Trophoblast cell (in vitro differentiated cells and primary cell): ENCODE measurements around the gene PHF21A.

ENCODE experiments used
- DNase-seq, 2 donors: peaks; one replicate each; pipeline ENCODE4 v3.0.0-alpha.2; 2016
- H2AFZ ChIP-seq: 2 replicates; pipeline ENCODE4 v1.6.1; 2013; ENCODE audit warnings: low read length, moderate library complexity, mild to moderate bottlenecking; ENCODE audit not compliant: insufficient read depth, poor library complexity
- H2AK5ac ChIP-seq: 2 replicates; pipeline ENCODE4 v1.6.1; 2013; ENCODE audit warnings: mild to moderate bottlenecking, low read length
- H2BK120ac ChIP-seq: 2 replicates; pipeline ENCODE4 v1.6.1; 2013; ENCODE audit warnings: low read length, mild to moderate bottlenecking, moderate library complexity; ENCODE audit not compliant: insufficient read depth, poor library complexity
- H2BK12ac ChIP-seq: 2 replicates; pipeline ENCODE4 v1.6.1; 2013; ENCODE audit warnings: mild to moderate bottlenecking, low read length, moderate library complexity
- H2BK5ac ChIP-seq: 2 replicates; pipeline ENCODE4 v1.6.1; 2013; ENCODE audit warnings: low read length, low read depth, moderate library complexity, mild to moderate bottlenecking; ENCODE audit not compliant: poor library complexity
- H3K14ac ChIP-seq: 2 replicates; pipeline ENCODE4 v1.6.1; 2013; ENCODE audit warnings: mild to moderate bottlenecking, low read length
- H3K18ac ChIP-seq: 2 replicates; pipeline ENCODE4 v1.6.1; 2013; ENCODE audit warnings: mild to moderate bottlenecking, low read length
- H3K23ac ChIP-seq: 2 replicates; pipeline ENCODE4 v1.6.1; 2013; ENCODE audit warnings: low read length
- H3K27ac ChIP-seq: 2 replicates; pipeline ENCODE4 v1.5.1; 2013; ENCODE audit warnings: low read depth, mild to moderate bottlenecking, inconsistent platforms, low read length, moderate library complexity
- H3K27me3 ChIP-seq: 2 replicates; pipeline ENCODE4 v1.6.1; 2013; ENCODE audit warnings: inconsistent platforms, mild to moderate bottlenecking, low read length, moderate library complexity; ENCODE audit not compliant: insufficient read depth
- H3K36me3 ChIP-seq, 2 experiments: 1 replicate in 1 of 2; 2 replicates in 1 of 2; pipeline ENCODE4 v1.6.1; 2013; ENCODE audit warnings: low read length in 2 of 2, mild to moderate bottlenecking in 2 of 2, moderate library complexity in 1 of 2; ENCODE audit not compliant: insufficient read depth in 2 of 2, control insufficient read depth in 1 of 2
- H3K4ac ChIP-seq: 2 replicates; pipeline ENCODE4 v1.6.1; 2013; ENCODE audit warnings: low read depth, mild to moderate bottlenecking, low read length, moderate library complexity
- H3K4me1 ChIP-seq, 2 experiments: 1 replicate in 1 of 2; 2 replicates in 1 of 2; pipeline ENCODE4 v1.6.1; 2013; ENCODE audit warnings: low read length in 2 of 2, mild to moderate bottlenecking in 2 of 2, moderate library complexity in 1 of 2; ENCODE audit not compliant: insufficient read depth in 2 of 2, control insufficient read depth in 1 of 2
- H3K4me2 ChIP-seq: 2 replicates; pipeline ENCODE4 v1.6.1; 2013; ENCODE audit warnings: inconsistent platforms, mild to moderate bottlenecking, low read length, moderate library complexity
- H3K4me3 ChIP-seq: 2 replicates; pipeline ENCODE4 v1.5.1; 2013; ENCODE audit warnings: mild to moderate bottlenecking, low read depth, low read length, inconsistent platforms
- H3K79me1 ChIP-seq: one replicate; pipeline ENCODE4 v1.6.1; 2013; ENCODE audit warnings: low read length
- H3K79me2 ChIP-seq: 2 replicates; pipeline ENCODE4 v1.6.1; 2013; ENCODE audit warnings: low read length, mild to moderate bottlenecking; ENCODE audit not compliant: control insufficient read depth, insufficient read depth, poor library complexity
- H3K9ac ChIP-seq: 2 replicates; pipeline ENCODE4 v1.6.1; 2013; ENCODE audit warnings: mild to moderate bottlenecking, low read length
- H3K9me3 ChIP-seq: 2 replicates; pipeline ENCODE4 v1.6.1; 2013; ENCODE audit warnings: low read depth, mild to moderate bottlenecking, control low read depth, inconsistent platforms, low read length; ENCODE audit not compliant: insufficient read depth
- H4K12ac ChIP-seq: 2 replicates; pipeline ENCODE4 v1.6.1; 2013; ENCODE audit warnings: low read depth, mild to moderate bottlenecking, low read length, moderate library complexity
- H4K8ac ChIP-seq: 2 replicates; pipeline ENCODE4 v1.6.1; 2013; ENCODE audit warnings: low read depth, mild to moderate bottlenecking, low read length, moderate library complexity
- H4K91ac ChIP-seq: one replicate; pipeline ENCODE4 v1.6.1; 2013; ENCODE audit warnings: low read depth, mild to moderate bottlenecking, low read length, moderate library complexity
- WGBS: extraction: QIAGEN DNeasy Blood & Tissue Kit; methylation state at CpG from one replicate; pipeline ENCODE4 v1.1.7; 2013; ENCODE audit warnings: missing lambda C conversion rate; ENCODE audit not compliant: insufficient read length, insufficient coverage; ENCODE audit errors: extremely low coverage; 5-methylcytosine and 5-hydroxymethylcytosine counted together

Gene PHF21A

GRCh38 chr11:46129133-46129532, 7.9 kb upstream of the PHF21A start:
- no peak overlapping the region for H3K9ac ChIP-seq
- no peaks in the 10 kb centered on the region for H3K79me2 ChIP-seq
- DNase-seq: no peak
- no peak overlapping the region for H3K4ac ChIP-seq
- H3K9me3 ChIP-seq: no peaks in the 10 kb centered on the region
- H4K12ac ChIP-seq: no peak overlapping the region
- H3K14ac ChIP-seq: no peak overlapping the region
- H3K36me3 ChIP-seq: no peaks in the 10 kb centered on the region
- H2AFZ ChIP-seq: no peak overlapping the region
- H3K23ac ChIP-seq: no peak overlapping the region
- H3K18ac ChIP-seq: no peak overlapping the region
- H2BK5ac ChIP-seq: no peak overlapping the region
- H2BK120ac ChIP-seq: no peak overlapping the region
- no peaks in the 10 kb centered on the region for H3K4me1 ChIP-seq
- no peak overlapping the region for H2AK5ac ChIP-seq
- no peaks in the 10 kb centered on the region for H3K27me3 ChIP-seq
- no peaks in the 10 kb centered on the region for H3K79me1 ChIP-seq
- H3K4me2 ChIP-seq: no peak overlapping the region
- no peak overlapping the region for H3K27ac ChIP-seq
- no peak overlapping the region for H2BK12ac ChIP-seq
- no peak overlapping the region for H4K91ac ChIP-seq
- WGBS: no CpG with 5 or more reads among the region's 2 CpGs
- no peak overlapping the region for H4K8ac ChIP-seq
- H3K4me3 ChIP-seq: no peak overlapping the region

GRCh38 chr11:46127150-46127638, 5.9 kb upstream of the PHF21A start:
- no peaks in the 10 kb centered on the region for H3K36me3 ChIP-seq
- no peak overlapping the region for H3K27ac ChIP-seq
- no peak overlapping the region for H3K4me2 ChIP-seq
- H3K14ac ChIP-seq: no peak overlapping the region
- no peak overlapping the region for H2BK5ac ChIP-seq
- H3K79me2 ChIP-seq: no peaks in the 10 kb centered on the region
- WGBS: no CpG with 5 or more reads among the region's 5 CpGs
- H3K27me3 ChIP-seq: no peaks in the 10 kb centered on the region
- no peaks in the 10 kb centered on the region for H3K9me3 ChIP-seq
- no peak overlapping the region for H2BK120ac ChIP-seq
- H2AK5ac ChIP-seq: no peak overlapping the region
- H3K4me3 ChIP-seq: no peak overlapping the region
- no peak overlapping the region for H2AFZ ChIP-seq
- no peak overlapping the region for H3K4ac ChIP-seq
- no peak overlapping the region for H4K8ac ChIP-seq
- H3K18ac ChIP-seq: no peak overlapping the region
- no peak overlapping the region for H2BK12ac ChIP-seq
- H4K91ac ChIP-seq: no peak overlapping the region
- H3K9ac ChIP-seq: no peak overlapping the region
- H3K23ac ChIP-seq: no peak overlapping the region
- DNase-seq: peak; percentile 6 to 35
- H3K79me1 ChIP-seq: no peaks in the 10 kb centered on the region
- no peaks in the 10 kb centered on the region for H3K4me1 ChIP-seq
- no peak overlapping the region for H4K12ac ChIP-seq

- H2BK120ac ChIP-seq: no peak overlapping the region
- no peaks in the 10 kb centered on the region for H3K36me3 ChIP-seq
- H3K27me3 ChIP-seq: no peaks in the 10 kb centered on the region
- H2AFZ ChIP-seq: no peak overlapping the region
- no peak overlapping the region for H2BK5ac ChIP-seq
- no peak overlapping the region for H3K9ac ChIP-seq
- H3K14ac ChIP-seq: no peak overlapping the region
- H3K9me3 ChIP-seq: no peaks in the 10 kb centered on the region
- H2BK12ac ChIP-seq: no peak overlapping the region
- peaks cover 12% of the 10 kb centered on the region for H3K79me1 ChIP-seq
- no CpG with 5 or more reads among the region's 3 CpGs for WGBS
- no peaks in the 10 kb centered on the region for H3K4me1 ChIP-seq
- no peak overlapping the region for H4K91ac ChIP-seq
- no peak overlapping the region for H3K4me2 ChIP-seq
- H3K27ac ChIP-seq: no peak overlapping the region
- H3K4me3 ChIP-seq: no peak overlapping the region
- no peak overlapping the region for H4K12ac ChIP-seq
- no peak overlapping the region for H3K18ac ChIP-seq
- H4K8ac ChIP-seq: no peak overlapping the region
- no peak overlapping the region for H2AK5ac ChIP-seq
- H3K4ac ChIP-seq: no peak overlapping the region
- peaks cover 6% of the 10 kb centered on the region for H3K79me2 ChIP-seq
- no peak for DNase-seq
- H3K23ac ChIP-seq: no peak overlapping the region
These were observed 4.0 kb upstream of the PHF21A start for GRCh38 chr11:46125284-46125683.

- H3K23ac ChIP-seq: no peak overlapping the region
- H3K27ac ChIP-seq: no peak overlapping the region
- no peak overlapping the region for H3K4me2 ChIP-seq
- no CpG with 5 or more reads among the region's 7 CpGs for WGBS
- H3K4me1 ChIP-seq: peaks cover 0 to 3% of the 10 kb centered on the region in 2 experiments
- H3K36me3 ChIP-seq: no peaks in the 10 kb centered on the region
- H3K4me3 ChIP-seq: no peak overlapping the region
- H3K18ac ChIP-seq: no peak overlapping the region
- H3K9ac ChIP-seq: no peak overlapping the region
- H2AFZ ChIP-seq: no peak overlapping the region
- no peaks in the 10 kb centered on the region for H3K27me3 ChIP-seq
- no peaks in the 10 kb centered on the region for H3K9me3 ChIP-seq
- H4K8ac ChIP-seq: no peak overlapping the region
- H3K14ac ChIP-seq: no peak overlapping the region
- H2BK12ac ChIP-seq: no peak overlapping the region
- H2AK5ac ChIP-seq: no peak overlapping the region
- no peak for DNase-seq
- H4K91ac ChIP-seq: no peak overlapping the region
- no peak overlapping the region for H2BK5ac ChIP-seq
- no peak overlapping the region for H3K4ac ChIP-seq
- H2BK120ac ChIP-seq: no peak overlapping the region
- no peak overlapping the region for H4K12ac ChIP-seq
- peaks cover 10% of the 10 kb centered on the region for H3K79me2 ChIP-seq
- H3K79me1 ChIP-seq: peaks cover 17% of the 10 kb centered on the region
These were observed 1.9 kb upstream of the PHF21A start for GRCh38 chr11:46122945-46123715.
